Right lobe of liver (tissue), 6 donors: Measurements from ENCODE around the gene NFIA. TPM values are rescaled to one million over a fixed set of nuclear protein-coding genes. Genes with fewer than 3 reads are reported as not detected.

ENCODE experiments used
- ATAC-seq, 4 donors: fragments of 200-7000 bp; cut with Tn5 transposase; one replicate each; pipeline ENCODE4 v1.9.1; 2020; ENCODE audit warnings: mild to moderate bottlenecking in 4 of 4, moderate library complexity in 4 of 4
- DNase-seq, 3 donors: peaks; one replicate each; pipeline ENCODE4 v3.0.0-alpha.2; 2020
- H3K27ac ChIP-seq, 3 donors: fragments of 200-600 bp; one replicate each; pipeline ENCODE4 v1.8.0; 2022
- H3K27me3 ChIP-seq, 2 donors: fragments of 200-600 bp; one replicate each; pipeline ENCODE4 v1.8.0; 2022
- H3K36me3 ChIP-seq, 4 donors: fragments of 200-600 bp; sonication (generic) in 1 of 4; one replicate each; pipeline versions ENCODE4 v1.5.1 to v1.8.0; 2017 to 2022; ENCODE audit warnings: control low read depth in 1 of 4
- H3K4me1 ChIP-seq, 4 donors: fragments of 200-600 bp; sonication (generic) in 1 of 4; one replicate each; pipeline versions ENCODE4 v1.5.1 to v1.8.0; 2017 to 2022; ENCODE audit warnings: control low read depth in 1 of 4
- H3K4me3 ChIP-seq, 3 donors: fragments of 200-600 bp; one replicate each; pipeline ENCODE4 v1.8.0; 2022
- H3K9me3 ChIP-seq, 4 donors: fragments of 200-600 bp; sonication (generic) in 1 of 4; one replicate each; pipeline versions ENCODE4 v1.5.1 to v1.8.0; 2017 to 2022; ENCODE audit warnings: control low read depth in 1 of 4
- POLR2A ChIP-seq: fragments of 450-650 bp; IDR thresholded peaks from one replicate; pipeline ENCODE4 v1.6.1; 2017; ENCODE audit warnings: antibody characterized with exemption, mild to moderate bottlenecking
- WGBS: methylation state at CpG from one replicate; pipeline ENCODE4 v1.1.6; 2018; ENCODE audit warnings: low coverage, low lambda C conversion rate; ENCODE audit not compliant: insufficient coverage; ENCODE audit errors: missing lambda C conversion rate; 5-methylcytosine and 5-hydroxymethylcytosine counted together
- intact Hi-C, 2 donors: fragments of 100-400 bp; cut with DNase I; formaldehyde crosslinking; loops; one replicate each; pipeline versions ENCODE4 v1.11.2 to v1.14.1; 2022
- total RNA-seq, 6 experiments: library from RNA; depleted of rRNA in 2 of 6; stranded (reverse); fragments of >200 nt in 2 of 6; fragmentation: NEBNext Ultra II Directional in 3 of 6; extraction: Animal tissue kit (Norgen Biotek cat#: 25700) in 3 of 6; gene quantifications; one replicate each; pipeline versions ENCODE4 v1.1.0 to v1.2.4, GENCODE V29; 2016 to 2023
- TF ChIP-seq, protein P1 (sequence below), 4 donors: fragments of 200-600 bp in 3 of 4; fragments of 450-650 bp in 1 of 4; IDR thresholded peaks; one replicate each; pipeline versions ENCODE4 v1.5.1 to v1.8.0; 2016 to 2022; ENCODE audit warnings: antibody characterized with exemption in 4 of 4, mild to moderate bottlenecking in 2 of 4
- donor health status: DM: no; HTN: yes; CAD: no.
- donor health status: DM: no; HTN: no; CAD: no.
- donor health status: DM: no; HTN: no; CAD: no.
- donor health status: DM: no; HTN: yes; CAD: no.
- donor health status: DM: no; HTN: yes; CAD: no.

The NFIA gene
- total RNA-seq, 6 experiments from 2014 or later, result 36.7 to 97.2 (median 57.9) TPM

DNA sequence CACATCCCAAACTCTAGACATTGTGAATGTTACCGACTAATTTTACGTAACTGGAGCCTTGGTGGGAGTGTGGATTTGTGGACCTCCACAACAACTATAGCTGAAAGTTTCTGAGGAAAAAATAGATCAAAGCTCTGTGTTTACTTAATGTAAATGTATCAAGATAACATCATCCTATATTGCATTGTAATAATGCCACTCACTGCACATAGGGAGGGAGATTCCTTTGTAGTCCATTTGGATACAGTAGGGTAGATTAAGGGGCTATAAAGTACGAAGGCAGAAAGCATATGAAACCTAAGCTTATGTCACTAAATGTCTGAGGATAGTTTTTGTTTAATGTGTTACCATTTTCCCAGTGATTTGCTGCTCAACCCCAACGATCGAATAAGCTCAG, 369.2 kb downstream of the NFIA start:
- ATAC-seq (no peak), DNase-seq (no peak)
- 86% methylated on average over 5 of the region's 5 CpGs for WGBS
- H3K27me3 ChIP-seq, result no peaks in the 10 kb centered on the region
- peaks cover 0 to 24% (median 10%) of the 10 kb centered on the region in 4 donors for H3K4me1 ChIP-seq
- no peak overlapping the region for H3K4me3 ChIP-seq
- H3K9me3 ChIP-seq, result no peaks in the 10 kb centered on the region
- TF ChIP-seq, protein P1, sequence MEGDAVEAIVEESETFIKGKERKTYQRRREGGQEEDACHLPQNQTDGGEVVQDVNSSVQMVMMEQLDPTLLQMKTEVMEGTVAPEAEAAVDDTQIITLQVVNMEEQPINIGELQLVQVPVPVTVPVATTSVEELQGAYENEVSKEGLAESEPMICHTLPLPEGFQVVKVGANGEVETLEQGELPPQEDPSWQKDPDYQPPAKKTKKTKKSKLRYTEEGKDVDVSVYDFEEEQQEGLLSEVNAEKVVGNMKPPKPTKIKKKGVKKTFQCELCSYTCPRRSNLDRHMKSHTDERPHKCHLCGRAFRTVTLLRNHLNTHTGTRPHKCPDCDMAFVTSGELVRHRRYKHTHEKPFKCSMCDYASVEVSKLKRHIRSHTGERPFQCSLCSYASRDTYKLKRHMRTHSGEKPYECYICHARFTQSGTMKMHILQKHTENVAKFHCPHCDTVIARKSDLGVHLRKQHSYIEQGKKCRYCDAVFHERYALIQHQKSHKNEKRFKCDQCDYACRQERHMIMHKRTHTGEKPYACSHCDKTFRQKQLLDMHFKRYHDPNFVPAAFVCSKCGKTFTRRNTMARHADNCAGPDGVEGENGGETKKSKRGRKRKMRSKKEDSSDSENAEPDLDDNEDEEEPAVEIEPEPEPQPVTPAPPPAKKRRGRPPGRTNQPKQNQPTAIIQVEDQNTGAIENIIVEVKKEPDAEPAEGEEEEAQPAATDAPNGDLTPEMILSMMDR (IDR thresholded peaks at IDR 0.05), result no peak
- no peak for TF ChIP-seq POLR2A
- intact Hi-C loops, result loop anchor here in 1 of 2 donors (10.0 kb wide), 1 partner anchor 407 kb away; no protein-coding TSS in a partner anchor
- no peak overlapping the region for H3K27ac ChIP-seq
- H3K36me3 ChIP-seq, result peaks cover 0 to 14% (median 0%) of the 10 kb centered on the region in 4 donors

DNA sequence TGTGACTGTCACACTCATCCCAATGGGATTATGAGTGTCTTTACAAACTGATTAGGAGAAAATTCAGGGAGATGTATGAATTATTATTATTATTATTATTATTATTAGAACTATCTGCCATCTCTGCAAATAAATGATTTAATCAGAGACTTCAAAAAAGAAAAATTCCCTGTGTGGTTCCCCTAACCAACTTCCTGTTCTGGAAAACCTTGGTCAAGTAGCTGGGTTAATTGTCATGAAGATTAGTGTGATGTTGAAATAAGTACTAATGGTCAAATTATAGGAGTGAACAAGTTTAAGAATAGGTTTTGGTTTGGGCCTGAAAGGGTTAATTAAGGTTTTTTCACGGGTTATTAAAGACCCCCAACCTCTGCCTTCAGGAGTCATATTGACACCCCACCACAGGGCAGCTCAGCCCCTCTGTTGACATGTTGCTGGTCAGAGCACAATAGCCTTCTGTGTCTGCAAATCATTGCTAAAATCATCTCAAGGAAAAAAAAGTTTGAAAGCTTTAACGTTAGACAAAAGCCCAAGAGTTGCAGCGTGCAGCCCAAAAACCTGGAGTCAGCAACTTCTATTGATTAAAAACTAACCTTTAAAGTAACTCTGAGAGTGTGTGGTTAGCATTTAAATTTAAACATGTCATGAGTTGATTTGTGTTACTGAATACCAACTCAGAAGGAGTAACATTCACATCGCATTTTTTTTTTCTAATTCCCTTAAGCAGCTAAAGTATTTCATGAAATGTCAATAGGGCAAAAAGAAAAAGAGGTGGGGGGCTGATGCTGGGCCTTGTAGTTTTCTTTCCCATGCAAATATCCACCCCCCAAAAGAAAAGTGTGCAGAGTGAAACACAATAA, 370.0 kb downstream of the NFIA start:
- no peak for TF ChIP-seq POLR2A
- TF ChIP-seq, protein P1 (IDR thresholded peaks at IDR 0.05), result no peak
- Histone ChIP-seq H3K4me1 (peaks cover 0 to 24% (median 10%) of the 10 kb centered on the region in 4 donors), H3K27me3 (no peaks in the 10 kb centered on the region), H3K36me3 (peaks cover 0 to 22% (median 1%) of the 10 kb centered on the region in 4 donors), H3K4me3 (no peak overlapping the region), H3K9me3 (no peaks in the 10 kb centered on the region), H3K27ac (no peak overlapping the region)
- intact Hi-C loops, result loop anchor here in 1 of 2 donors (10.0 kb wide), 1 partner anchor 408 kb away; no protein-coding TSS in a partner anchor
- WGBS, result 13% methylated on average over 4 of the region's 4 CpGs
- ATAC-seq, result no peak
- no peak for DNase-seq

DNA sequence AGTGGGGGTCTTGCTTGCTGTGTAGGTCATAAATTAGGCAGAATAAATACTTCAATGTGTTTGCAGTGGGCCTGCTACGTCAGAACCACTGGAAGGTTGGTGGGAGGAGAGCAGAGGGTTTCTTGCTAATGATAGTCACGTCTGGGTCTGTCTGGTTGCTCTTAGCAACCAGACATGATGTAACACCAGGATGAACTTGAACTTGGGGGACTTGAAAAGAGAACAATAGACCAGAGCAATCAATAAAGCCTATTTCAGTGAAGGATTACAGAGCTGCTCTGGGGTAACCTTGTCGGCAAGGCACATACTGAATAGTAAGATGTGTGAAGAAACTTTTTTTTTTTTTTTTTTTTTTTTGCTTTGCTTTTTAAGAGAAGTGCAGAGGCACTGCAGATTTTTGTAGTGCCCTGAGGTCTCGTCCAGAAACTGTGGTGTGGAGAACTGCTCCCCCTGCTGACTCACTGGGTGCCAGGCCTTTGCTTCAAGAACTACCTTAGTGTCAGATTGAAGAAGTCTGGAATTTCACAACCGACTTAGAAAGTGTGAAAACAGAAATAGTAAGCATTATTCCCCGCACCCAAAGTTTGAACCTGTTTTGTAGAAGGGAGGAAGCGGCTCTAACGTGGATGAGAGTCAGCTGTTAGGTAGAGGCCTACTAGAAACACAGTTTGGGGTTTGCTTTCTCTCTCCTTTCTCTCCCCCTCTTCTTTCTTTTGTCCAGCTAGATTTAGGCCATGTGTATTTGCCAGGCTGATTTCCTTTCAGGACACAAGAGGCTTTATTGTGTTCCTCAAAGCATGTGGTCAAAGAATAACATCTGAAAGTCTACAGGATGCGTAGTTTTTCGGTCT, 371.0 kb downstream of the NFIA start:
- ATAC-seq, result peak; percentile 87 to 94 (median 92)
- no peaks in the 10 kb centered on the region for H3K27me3 ChIP-seq
- intact Hi-C loops, result loop anchor here in 1 of 2 donors (10.0 kb wide), 1 partner anchor 409 kb away; no protein-coding TSS in a partner anchor
- H3K27ac ChIP-seq, result peak overlapping the region in 1 of 3 donors; percentile 58
- peak; percentile 71 to 75 (median 75) for DNase-seq
- H3K36me3 ChIP-seq, result peaks cover 0 to 22% (median 1%) of the 10 kb centered on the region in 4 donors
- peaks cover 0 to 24% (median 10%) of the 10 kb centered on the region in 4 donors for H3K4me1 ChIP-seq
- WGBS, result 24% methylated on average over 10 of the region's 10 CpGs
- TF ChIP-seq POLR2A, result no peak
- TF ChIP-seq, protein P1 (IDR thresholded peaks at IDR 0.05), result peak; percentile 65 to 76 (median 70)
- H3K4me3 ChIP-seq, result no peak overlapping the region
- H3K9me3 ChIP-seq, result no peaks in the 10 kb centered on the region

GRCh38 chr1:61455400-61455799, 373.0 kb downstream of the NFIA start:
- intact Hi-C loops, result loop anchor here in 1 of 2 donors (10.0 kb wide), 1 partner anchor 411 kb away; no protein-coding TSS in a partner anchor
- no peak for DNase-seq
- H3K36me3 ChIP-seq, result peaks cover 0 to 22% (median 1%) of the 10 kb centered on the region in 4 donors
- H3K9me3 ChIP-seq, result no peaks in the 10 kb centered on the region
- TF ChIP-seq, protein P1 (IDR thresholded peaks at IDR 0.05), result no peak
- TF ChIP-seq POLR2A, result no peak
- peaks cover 0 to 11% (median 5%) of the 10 kb centered on the region in 4 donors for H3K4me1 ChIP-seq
- H3K27me3 ChIP-seq, result no peaks in the 10 kb centered on the region
- no peak overlapping the region for H3K4me3 ChIP-seq
- no peak for ATAC-seq
- 84% methylated on average over 7 of the region's 7 CpGs for whole genome bisulfite sequencing
- H3K27ac ChIP-seq, result no peak overlapping the region
